GM19397 (cell line): ENCODE data around the gene SRGAP3.

Experiments
- ATAC-seq: cut with Tn5 transposase; IDR thresholded peaks from one replicate; pipeline ENCODE4 v1.9.1; 2021; ENCODE audit warnings: mild to moderate bottlenecking, moderate library complexity; ENCODE audit not compliant: unreplicated experiment

SRGAP3 gene

GRCh38 chr3:9180764-9181117 is 68.7 kb downstream of the SRGAP3 start:
- peak; percentile 14 for ATAC-seq

GRCh38 chr3:9179826-9180763 is 69.4 kb downstream of the SRGAP3 start:
- peak; percentile 59 for ATAC-seq

GRCh38 chr3:9178697-9179096 is 70.7 kb downstream of the SRGAP3 start:
- ATAC-seq: no peak

- no peak for ATAC-seq
Observed at GRCh38 chr3:9175421-9175820, 74.0 kb downstream of the SRGAP3 start.

- ATAC-seq: no peak
Observed at GRCh38 chr3:9173445-9173844, 76.0 kb downstream of the SRGAP3 start.

- no peak for ATAC-seq
Observed at GRCh38 chr3:9172851-9173321, 76.6 kb downstream of the SRGAP3 start.

GRCh38 chr3:9170851-9171160 is 78.6 kb downstream of the SRGAP3 start:
- ATAC-seq: no peak

- ATAC-seq: no peak
Observed at GRCh38 chr3:9169956-9170850, 79.2 kb downstream of the SRGAP3 start.

- ATAC-seq: no peak
Observed at GRCh38 chr3:9169326-9169725, 80.1 kb downstream of the SRGAP3 start.

- peak; percentile 97 for ATAC-seq
Observed at GRCh38 chr3:9168241-9168741, 81.2 kb downstream of the SRGAP3 start.

GRCh38 chr3:9167222-9167621 is 82.2 kb downstream of the SRGAP3 start:
- ATAC-seq: no peak

GRCh38 chr3:9165421-9165820 is 84.0 kb downstream of the SRGAP3 start:
- ATAC-seq: no peak

- ATAC-seq: no peak
Observed at GRCh38 chr3:9163289-9163688, 86.2 kb downstream of the SRGAP3 start.

- no peak for ATAC-seq
Observed at GRCh38 chr3:9161811-9162210, 87.6 kb downstream of the SRGAP3 start.

- ATAC-seq: no peak
Observed at GRCh38 chr3:9161298-9161697, 88.1 kb downstream of the SRGAP3 start.

- ATAC-seq: no peak
Observed at GRCh38 chr3:9158865-9159630, 90.4 kb downstream of the SRGAP3 start.

GRCh38 chr3:9157651-9158362 is 91.6 kb downstream of the SRGAP3 start:
- no peak for ATAC-seq

GRCh38 chr3:9156604-9157003 is 92.8 kb downstream of the SRGAP3 start:
- no peak for ATAC-seq

- ATAC-seq: no peak
Observed at GRCh38 chr3:9155028-9155427, 94.4 kb downstream of the SRGAP3 start.

GRCh38 chr3:9153904-9154619 is 95.4 kb downstream of the SRGAP3 start:
- no peak for ATAC-seq
